HepG2 (cell line): Measurements from ENCODE around the gene IFIT1B. TPM values are rescaled to one million over a fixed set of nuclear protein-coding genes. Genes with fewer than 3 reads are reported as not detected.
A peak's percentile ranks its signal among the peaks of the same experiment; 100 is the strongest.

ENCODE experiments used
- ATF3 ChIP-seq: sonication (generic); formaldehyde crosslinking; IDR thresholded peaks from 2 replicates; pipeline ENCODE4 v1.4.0; 2020; ENCODE audit warnings: missing genetic modification reagents
- CREBL2 ChIP-seq: sonication (generic); formaldehyde crosslinking; IDR thresholded peaks from 2 replicates; pipeline ENCODE4 v1.8.1; 2023; ENCODE audit warnings: missing genetic modification reagents, mild to moderate bottlenecking, borderline replicate concordance
- EHMT2 ChIP-seq: fragments of 200-600 bp; sonication (generic); IDR thresholded peaks from 2 replicates; pipeline ENCODE4 v1.7.0; 2017; ENCODE audit warnings: antibody characterized with exemption, low read depth, low read length, borderline replicate concordance
- ESRRA ChIP-seq: sonication (generic); formaldehyde crosslinking; IDR thresholded peaks from 2 replicates; pipeline ENCODE4 v1.5.1; 2020; ENCODE audit warnings: mild to moderate bottlenecking, low read depth, missing genetic modification reagents
- FOXP1 ChIP-seq, 2 experiments: fragments of 450-650 bp in 1 of 2; IDR thresholded peaks; 2 replicates each; pipeline ENCODE4 v1.6.1; 2017 to 2018; ENCODE audit warnings: antibody characterized with exemption in 1 of 2
- HNRNPLL ChIP-seq: fragments of 200-400 bp; formaldehyde crosslinking; IDR thresholded peaks from 2 replicates; pipeline ENCODE4 v1.6.1; 2017; ENCODE audit warnings: mild to moderate bottlenecking, low read depth, low read length; ENCODE audit not compliant: poor library complexity, severe bottlenecking
- JARID2 ChIP-seq: sonication (generic); formaldehyde crosslinking; IDR thresholded peaks from 2 replicates; pipeline ENCODE4 v1.8.1; 2023; ENCODE audit warnings: missing genetic modification reagents, inconsistent platforms; ENCODE audit not compliant: insufficient replicate concordance
- KDM1A ChIP-seq: IDR thresholded peaks from 2 replicates; pipeline ENCODE4 v1.6.1; 2016; ENCODE audit warnings: missing compliant biosample characterization
- KLF16 ChIP-seq, 2 experiments: sonication (generic) in 1 of 2; formaldehyde crosslinking in 1 of 2; IDR thresholded peaks; 2 replicates each; pipeline versions ENCODE4 v1.6.1 to v1.8.0; 2016 to 2023; ENCODE audit warnings: missing genetic modification reagents in 2 of 2, missing compliant biosample characterization in 1 of 2
- NFE2L2 ChIP-seq: fragments of 150-350 bp; IDR thresholded peaks from 2 replicates; pipeline ENCODE4 v1.6.1; 2014; ENCODE audit warnings: low read length
- RBFOX2 ChIP-seq: fragments of 200-400 bp; formaldehyde crosslinking; IDR thresholded peaks from 2 replicates; pipeline ENCODE4 v1.6.1; 2017; ENCODE audit warnings: low read depth, mild to moderate bottlenecking, low read length
- RORA ChIP-seq: sonication (generic); formaldehyde crosslinking; IDR thresholded peaks from 2 replicates; pipeline ENCODE4 v1.5.0; 2020; ENCODE audit warnings: mild to moderate bottlenecking, missing genetic modification reagents, moderate library complexity
- SALL1 ChIP-seq: sonication (generic); formaldehyde crosslinking; IDR thresholded peaks from 2 replicates; pipeline ENCODE4 v1.8.0; 2022; ENCODE audit warnings: mild to moderate bottlenecking, missing genetic modification reagents
- SOX5 ChIP-seq: IDR thresholded peaks from 2 replicates; pipeline ENCODE4 v1.6.1; 2016; ENCODE audit warnings: borderline replicate concordance
- ZNF234 ChIP-seq: sonication (generic); formaldehyde crosslinking; conservative IDR thresholded peaks from 2 replicates; pipeline ENCODE4 v1.5.1; 2020; ENCODE audit warnings: mild to moderate bottlenecking, missing genetic modification reagents
- ZNF572 ChIP-seq: sonication (generic); formaldehyde crosslinking; IDR thresholded peaks from 2 replicates; pipeline ENCODE4 v1.5.1; 2020; ENCODE audit warnings: mild to moderate bottlenecking, missing genetic modification reagents
- ZNF615 ChIP-seq: sonication (generic); formaldehyde crosslinking; IDR thresholded peaks from 2 replicates; pipeline ENCODE4 v1.5.0; 2020; ENCODE audit warnings: mild to moderate bottlenecking, missing genetic modification reagents, borderline replicate concordance
- ZNF691 ChIP-seq: sonication (generic); formaldehyde crosslinking; IDR thresholded peaks from 2 replicates; pipeline ENCODE4 v1.4.0; 2020; ENCODE audit warnings: missing genetic modification reagents, low read depth, mild to moderate bottlenecking, borderline replicate concordance
- ZNF768 ChIP-seq: sonication (generic); formaldehyde crosslinking; IDR thresholded peaks from 2 replicates; pipeline ENCODE4 v1.4.0; 2020; ENCODE audit warnings: missing genetic modification reagents
- ZNF788 ChIP-seq: sonication (generic); formaldehyde crosslinking; IDR thresholded peaks from 2 replicates; pipeline ENCODE4 v1.5.0; 2020; ENCODE audit warnings: mild to moderate bottlenecking, missing genetic modification reagents, borderline replicate concordance
- ZSCAN21 ChIP-seq: sonication (generic); formaldehyde crosslinking; IDR thresholded peaks from 2 replicates; pipeline ENCODE4 v1.8.0; 2022; ENCODE audit warnings: mild to moderate bottlenecking, missing genetic modification reagents, moderate library complexity, borderline replicate concordance
- polyA plus RNA-seq, 8 experiments: library from polyadenylated mRNA; depleted of rRNA in 3 of 8; stranded (reverse) in 7 of 8; unstranded in 1 of 8; fragments of >200 nt; fragmentation: Illumina TruSeq in 4 of 8; extraction: Trizol in 4 of 8; gene quantifications; 2 replicates each; pipeline versions ENCODE4 v1.2.1 to v1.2.3, GENCODE V29; 2011 to 2016; ENCODE audit warnings: low read depth in 4 of 8, missing spikeins in 1 of 8, mixed read lengths in 1 of 8; ENCODE audit not compliant: insufficient read depth in 1 of 8
- total RNA-seq, 5 experiments: library from RNA; depleted of rRNA; stranded (reverse); fragments of >200 nt; fragmentation: Illumina TruSeq; extraction: Trizol; gene quantifications; 2 replicates each; pipeline ENCODE4 v1.2.3, GENCODE V29; 2016; ENCODE audit warnings: low read depth in 1 of 5
- TF ChIP-seq, protein P1 (sequence below): sonication (generic); formaldehyde crosslinking; IDR thresholded peaks from 2 replicates; pipeline ENCODE4 v1.9.0; 2021; ENCODE audit warnings: missing genetic modification reagents, borderline replicate concordance
- TF ChIP-seq, protein P2 (sequence below): sonication (generic); formaldehyde crosslinking; IDR thresholded peaks from 2 replicates; pipeline ENCODE4 v1.4.0; 2020; ENCODE audit warnings: low read depth, mild to moderate bottlenecking, missing genetic modification reagents
- TF ChIP-seq, protein P3 (sequence below): sonication (generic); formaldehyde crosslinking; IDR thresholded peaks from 2 replicates; pipeline ENCODE4 v1.5.0; 2020; ENCODE audit warnings: missing genetic modification reagents, mild to moderate bottlenecking, borderline replicate concordance

The IFIT1B gene
- total and polyA plus RNA-seq, 2 of the 13 experiments (the other 11 are each of a cell fraction or from before 2014, with no cell fraction given) = not detected

GRCh38 chr10:89373916-89374711, 3.7 kb upstream of the IFIT1B start (continued):
- TF ChIP-seq ZNF691 (CRISPR knock-in tag) = no peak
- peak in 1 of 2 experiments; percentile 52; a peak in 1 of 4 replicates for TF ChIP-seq KLF16 (CRISPR knock-in tag; IDR thresholded peaks at IDR 0.05)
- no peak for TF ChIP-seq RBFOX2
- no peak for TF ChIP-seq ZNF768
- no peak for TF ChIP-seq ZNF615 (CRISPR knock-in tag)
- TF ChIP-seq NFE2L2 = no peak
- peak; percentile 97 for TF ChIP-seq FOXP1 (IDR thresholded peaks at IDR 0.05)
- TF ChIP-seq FOXP1 (CRISPR knock-in tag; IDR thresholded peaks at IDR 0.05) = peak; percentile 98
- TF ChIP-seq HNRNPLL = no peak
- TF ChIP-seq ATF3 (CRISPR knock-in tag) = no peak
- no peak for TF ChIP-seq ZNF572 (CRISPR knock-in tag)
- no peak for TF ChIP-seq ZNF788 (CRISPR knock-in tag)
- no peak for TF ChIP-seq ESRRA (CRISPR knock-in tag)
- TF ChIP-seq, protein P1, sequence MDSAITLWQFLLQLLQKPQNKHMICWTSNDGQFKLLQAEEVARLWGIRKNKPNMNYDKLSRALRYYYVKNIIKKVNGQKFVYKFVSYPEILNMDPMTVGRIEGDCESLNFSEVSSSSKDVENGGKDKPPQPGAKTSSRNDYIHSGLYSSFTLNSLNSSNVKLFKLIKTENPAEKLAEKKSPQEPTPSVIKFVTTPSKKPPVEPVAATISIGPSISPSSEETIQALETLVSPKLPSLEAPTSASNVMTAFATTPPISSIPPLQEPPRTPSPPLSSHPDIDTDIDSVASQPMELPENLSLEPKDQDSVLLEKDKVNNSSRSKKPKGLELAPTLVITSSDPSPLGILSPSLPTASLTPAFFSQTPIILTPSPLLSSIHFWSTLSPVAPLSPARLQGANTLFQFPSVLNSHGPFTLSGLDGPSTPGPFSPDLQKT (CRISPR knock-in tag) = no peak
- 0 out of 2 replicates have a peak, but pooled peaks have one; percentile 56 for TF ChIP-seq KDM1A
- TF ChIP-seq SALL1 (CRISPR knock-in tag) = peak; percentile 52; the same call in 1 of the 2 replicates
- TF ChIP-seq, protein P2, sequence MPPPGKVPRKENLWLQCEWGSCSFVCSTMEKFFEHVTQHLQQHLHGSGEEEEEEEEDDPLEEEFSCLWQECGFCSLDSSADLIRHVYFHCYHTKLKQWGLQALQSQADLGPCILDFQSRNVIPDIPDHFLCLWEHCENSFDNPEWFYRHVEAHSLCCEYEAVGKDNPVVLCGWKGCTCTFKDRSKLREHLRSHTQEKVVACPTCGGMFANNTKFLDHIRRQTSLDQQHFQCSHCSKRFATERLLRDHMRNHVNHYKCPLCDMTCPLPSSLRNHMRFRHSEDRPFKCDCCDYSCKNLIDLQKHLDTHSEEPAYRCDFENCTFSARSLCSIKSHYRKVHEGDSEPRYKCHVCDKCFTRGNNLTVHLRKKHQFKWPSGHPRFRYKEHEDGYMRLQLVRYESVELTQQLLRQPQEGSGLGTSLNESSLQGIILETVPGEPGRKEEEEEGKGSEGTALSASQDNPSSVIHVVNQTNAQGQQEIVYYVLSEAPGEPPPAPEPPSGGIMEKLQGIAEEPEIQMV (CRISPR knock-in tag) = no peak
- TF ChIP-seq EHMT2 = peak; percentile 56; the same call in 1 of the 2 replicates
- no peak for TF ChIP-seq ZNF234 (CRISPR knock-in tag)
- TF ChIP-seq, protein P3, sequence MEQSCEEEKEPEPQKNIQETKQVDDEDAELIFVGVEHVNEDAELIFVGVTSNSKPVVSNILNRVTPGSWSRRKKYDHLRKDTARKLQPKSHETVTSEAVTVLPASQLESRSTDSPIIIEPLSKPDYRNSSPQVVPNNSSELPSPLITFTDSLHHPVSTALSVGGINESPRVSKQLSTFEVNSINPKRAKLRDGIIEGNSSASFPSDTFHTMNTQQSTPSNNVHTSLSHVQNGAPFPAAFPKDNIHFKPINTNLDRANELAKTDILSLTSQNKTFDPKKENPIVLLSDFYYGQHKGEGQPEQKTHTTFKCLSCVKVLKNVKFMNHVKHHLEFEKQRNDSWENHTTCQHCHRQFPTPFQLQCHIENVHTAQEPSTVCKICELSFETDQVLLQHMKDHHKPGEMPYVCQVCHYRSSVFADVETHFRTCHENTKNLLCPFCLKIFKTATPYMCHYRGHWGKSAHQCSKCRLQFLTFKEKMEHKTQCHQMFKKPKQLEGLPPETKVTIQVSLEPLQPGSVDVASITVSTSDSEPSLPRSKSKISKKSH (CRISPR knock-in tag) = no peak
- no peak for TF ChIP-seq RORA (CRISPR knock-in tag)
- TF ChIP-seq CREBL2 (CRISPR knock-in tag) = no peak
- TF ChIP-seq SOX5 (CRISPR knock-in tag) = peak; percentile 100
- no peak for TF ChIP-seq JARID2 (CRISPR knock-in tag)
- TF ChIP-seq ZSCAN21 (CRISPR knock-in tag) = no peak
